GM19395 (cell line): ENCODE measurements around the gene ZDHHC14.
"Not testable (repeated sequence)": the region's sequence is repeated elsewhere in the genome, so short reads cannot be mapped to it uniquely, and the experiment has no call there.

Source experiments
- ATAC-seq: cut with Tn5 transposase; IDR thresholded peaks from one replicate; pipeline ENCODE4 v1.9.1; 2021; ENCODE audit warnings: mild to moderate bottlenecking, moderate library complexity; ENCODE audit not compliant: unreplicated experiment

The ZDHHC14 gene

DNA sequence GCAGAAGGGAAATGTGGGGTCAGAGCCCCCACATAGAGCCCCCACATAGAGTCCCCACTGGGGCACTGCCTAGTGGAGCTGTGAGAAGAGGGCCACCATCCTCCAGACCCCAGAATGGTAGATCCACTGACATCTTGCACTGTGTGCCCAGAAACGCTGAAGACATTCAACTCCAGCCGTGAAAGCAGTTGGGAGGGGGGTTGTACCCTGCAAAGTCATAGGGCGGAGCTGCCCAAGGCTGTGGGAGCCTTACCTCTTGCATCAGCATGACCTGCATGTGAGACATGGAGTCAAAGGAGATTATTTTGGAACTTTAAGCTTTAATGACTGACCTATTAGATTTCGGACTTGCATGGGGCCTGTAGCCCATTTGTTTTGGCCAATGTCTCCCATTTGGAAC, 209.7 kb downstream of the ZDHHC14 start:
- not testable (repeated sequence) for ATAC-seq

- no peak for ATAC-seq
Measured at GRCh38 chr6:157592541-157592940, 211.6 kb downstream of the ZDHHC14 start.

GRCh38 chr6:157592980-157593379, 212.0 kb downstream of the ZDHHC14 start:
- no peak for ATAC-seq

DNA sequence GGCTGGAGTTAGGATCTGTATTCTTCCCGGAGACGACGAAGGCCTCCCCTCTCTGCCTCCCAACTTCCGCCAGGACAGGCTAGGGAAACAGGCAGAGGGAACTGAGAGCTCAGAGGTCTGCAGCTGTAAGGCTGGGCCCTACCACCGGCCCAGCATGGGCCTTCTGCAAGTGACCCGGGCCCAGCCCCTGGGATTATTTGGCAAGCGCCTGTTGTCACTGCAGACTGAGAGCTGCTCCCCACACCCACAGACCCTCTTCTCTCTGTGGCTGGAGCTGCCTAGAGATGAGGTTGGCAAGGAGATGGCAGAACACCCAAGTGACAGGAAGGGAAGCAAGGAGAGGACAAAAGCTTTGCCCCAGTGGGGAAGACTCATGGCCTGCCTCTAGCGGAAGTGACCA, 212.6 kb downstream of the ZDHHC14 start:
- no peak for ATAC-seq

DNA sequence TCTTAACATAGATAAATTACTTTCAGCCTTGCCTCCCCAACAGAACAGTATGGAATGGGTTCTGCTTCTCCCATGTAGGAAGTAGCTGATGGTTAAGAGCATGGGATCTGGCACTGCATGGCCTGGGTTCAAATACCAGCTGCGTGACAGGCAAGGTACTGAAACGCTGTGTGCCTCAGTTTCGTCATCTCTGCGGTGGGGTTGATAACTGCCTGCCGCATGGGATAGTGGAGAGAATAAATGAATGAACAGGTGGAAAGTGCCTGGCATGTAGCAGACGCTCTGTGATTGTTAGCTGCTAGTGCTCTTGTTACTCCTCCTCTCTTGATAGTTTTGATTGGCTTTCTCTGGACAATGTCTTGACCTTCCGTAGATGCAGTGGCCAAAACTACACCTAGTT, 213.3 kb downstream of the ZDHHC14 start:
- ATAC-seq, result no peak

- ATAC-seq, result no peak
Measured at GRCh38 chr6:157595768-157596167, 214.8 kb downstream of the ZDHHC14 start.

DNA sequence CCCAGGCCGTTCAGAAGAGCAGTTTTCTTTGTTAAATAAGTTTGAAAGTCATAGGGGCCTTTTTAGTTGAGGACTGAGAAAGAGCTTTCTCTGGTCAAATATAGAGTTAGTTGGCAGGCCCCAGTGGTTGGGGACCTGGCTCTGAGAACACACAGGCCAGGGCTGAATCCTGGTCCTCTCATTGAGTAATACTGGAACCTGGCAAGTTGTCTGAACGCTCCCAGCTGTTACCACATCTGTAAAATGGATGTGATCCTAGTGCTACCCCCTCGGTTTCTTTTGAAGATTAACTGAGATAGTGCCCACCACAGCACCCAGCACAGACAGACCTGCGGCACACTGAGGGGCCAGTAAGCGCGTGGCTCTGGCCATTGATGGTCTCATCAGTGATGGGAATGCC, 215.5 kb downstream of the ZDHHC14 start:
- no peak for ATAC-seq

DNA sequence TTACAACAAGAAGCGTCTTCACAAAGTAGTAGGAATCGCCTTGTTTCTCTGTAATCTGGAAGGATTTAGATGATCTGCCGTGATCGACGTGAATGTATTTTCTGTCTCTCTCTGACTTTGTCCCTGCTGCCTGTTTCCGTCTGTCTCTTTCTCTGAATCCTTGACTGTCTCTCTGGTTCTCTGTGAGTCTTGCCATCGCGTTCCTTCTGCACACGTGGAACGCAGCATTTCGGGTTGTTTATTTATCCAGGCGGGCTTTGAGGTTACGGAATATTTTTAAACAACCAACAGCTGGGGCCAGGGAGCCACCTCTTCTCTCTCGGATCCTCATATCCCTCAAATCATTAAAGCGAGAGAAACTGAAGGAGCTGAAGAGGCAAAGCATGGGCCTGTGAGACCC, 215.9 kb downstream of the ZDHHC14 start:
- ATAC-seq, result no peak

DNA sequence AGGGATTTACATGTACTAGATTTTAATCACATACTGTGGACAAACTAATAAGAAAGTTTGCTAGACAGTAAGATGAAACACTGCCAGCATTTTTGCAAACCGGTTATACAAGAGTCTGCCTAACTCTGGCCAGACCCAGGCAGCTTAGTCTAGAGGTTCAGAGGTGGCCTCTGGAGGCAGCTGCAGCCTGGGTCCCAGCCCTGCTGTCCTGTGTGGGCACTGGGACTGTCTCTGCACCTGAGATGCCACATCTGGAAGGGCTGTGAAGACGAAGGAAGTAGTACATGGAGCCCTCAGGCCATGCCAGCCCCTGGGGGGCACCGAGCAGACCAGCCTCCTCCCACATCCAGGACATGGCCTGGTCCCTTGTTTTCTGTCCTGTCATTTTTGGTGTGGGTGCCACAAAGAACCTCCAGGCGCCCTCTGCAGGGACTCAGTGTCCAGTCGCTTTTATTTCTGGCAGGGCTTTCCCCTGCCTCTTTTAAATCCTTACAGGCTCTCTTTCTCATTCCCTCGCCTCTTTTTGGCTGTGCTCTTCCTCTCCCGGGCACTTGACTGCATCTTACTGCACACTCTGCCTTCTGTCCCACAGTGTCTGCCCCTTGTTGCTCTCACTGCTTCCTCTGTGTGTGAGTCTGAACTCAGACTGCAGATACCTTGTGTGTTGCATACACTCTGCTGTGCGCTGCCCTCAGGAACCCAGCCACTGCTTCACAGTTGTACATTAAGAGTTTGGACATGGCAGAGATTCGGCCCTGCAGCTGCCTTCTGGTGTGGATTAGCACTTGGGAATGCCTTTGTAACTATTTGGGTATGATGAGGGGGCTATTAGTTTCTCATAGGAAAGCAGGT, 216.7 kb downstream of the ZDHHC14 start:
- peak; percentile 60 for ATAC-seq

GRCh38 chr6:157599191-157599590, 218.2 kb downstream of the ZDHHC14 start:
- no peak for ATAC-seq

DNA sequence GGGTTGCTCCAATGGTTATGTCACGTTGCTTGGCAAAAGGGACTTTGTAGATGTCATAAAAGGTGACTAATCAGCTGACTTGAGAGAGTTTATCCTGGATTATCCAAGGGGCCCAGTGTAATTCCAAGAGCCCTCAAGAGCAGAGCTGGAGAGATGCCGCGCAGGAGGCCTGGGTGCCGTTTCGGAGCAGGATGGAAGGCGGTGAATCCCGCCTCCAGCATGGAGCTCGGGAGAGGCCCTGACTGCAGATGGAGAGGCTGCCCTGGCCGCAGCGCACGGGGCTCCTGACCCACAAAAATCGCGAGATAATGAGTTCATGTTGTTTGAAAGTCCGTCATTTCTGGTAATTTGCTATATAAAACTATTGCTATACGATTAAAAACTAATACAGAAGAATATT, 219.8 kb downstream of the ZDHHC14 start:
- no peak for ATAC-seq

DNA sequence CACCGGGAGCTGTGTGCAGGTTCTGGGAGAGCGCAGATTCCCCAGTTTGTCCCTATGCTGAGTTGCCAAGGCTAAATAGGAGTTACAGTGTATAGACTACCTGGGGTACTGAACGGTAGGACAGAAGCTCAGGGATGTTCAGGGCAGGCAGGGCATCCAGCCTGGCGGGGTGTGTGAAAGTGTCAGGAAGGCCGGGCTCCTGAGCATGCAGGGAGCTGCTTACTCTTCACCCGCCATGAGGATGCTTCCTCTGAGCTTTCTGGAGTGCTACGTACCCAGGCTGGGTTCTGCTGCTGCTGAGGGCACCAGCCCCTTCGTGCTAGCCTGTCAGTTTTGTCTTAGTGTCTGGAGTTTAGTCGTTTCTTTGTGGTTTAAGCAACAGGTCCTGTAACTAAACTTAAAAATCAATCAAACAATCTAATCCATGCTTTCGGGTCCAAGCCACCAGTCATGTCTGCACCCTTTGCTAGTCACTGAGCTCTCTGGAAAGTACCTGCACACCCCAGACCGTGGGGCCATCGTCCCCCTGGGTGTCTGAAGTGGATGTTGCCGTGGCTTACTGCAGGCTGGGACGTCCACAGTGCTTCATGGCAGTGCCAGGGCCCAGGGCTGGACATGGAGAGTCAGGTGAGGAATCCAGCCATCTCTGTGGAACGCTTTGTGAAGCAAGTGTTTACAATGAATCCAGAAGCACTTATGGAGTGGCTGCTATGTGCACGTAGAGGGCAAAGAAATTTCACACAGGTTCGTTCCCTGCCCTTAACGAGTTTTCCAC, 221.7 kb downstream of the ZDHHC14 start:
- no peak for ATAC-seq

DNA sequence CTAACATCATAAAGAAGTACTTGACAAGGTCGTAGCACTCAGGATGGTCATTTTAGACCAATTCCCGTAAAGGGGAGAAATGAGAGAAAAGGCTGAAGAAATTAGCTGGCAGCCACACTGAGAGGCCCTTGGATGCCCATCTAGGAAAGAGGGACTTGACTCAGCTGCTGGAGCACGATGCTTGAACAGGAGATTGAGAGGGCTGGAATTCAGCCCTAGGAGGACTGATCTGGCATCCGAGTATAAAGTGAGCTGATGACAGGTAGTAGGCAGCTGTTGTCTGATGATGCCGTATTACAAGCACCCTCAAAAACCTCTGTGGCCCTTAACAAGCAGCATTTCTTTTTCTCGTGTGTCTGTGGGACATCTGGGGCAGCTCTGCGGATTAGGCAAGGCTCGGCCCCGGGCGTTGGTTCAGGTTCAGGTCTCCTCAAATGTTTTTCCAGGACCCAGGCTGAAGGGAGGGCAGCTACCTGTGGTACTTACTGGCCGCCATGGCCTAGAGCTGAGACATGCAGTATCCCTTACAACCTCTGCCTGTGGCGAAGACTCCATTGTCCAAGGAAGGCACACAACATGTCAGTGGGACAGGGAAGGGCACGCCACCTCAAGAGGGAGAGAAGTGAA, 222.4 kb downstream of the ZDHHC14 start:
- ATAC-seq, result no peak

- ATAC-seq, result no peak
Measured at GRCh38 chr6:157603971-157604370, 223.0 kb downstream of the ZDHHC14 start.

- no peak for ATAC-seq
Measured at GRCh38 chr6:157604816-157605215, 223.8 kb downstream of the ZDHHC14 start.

GRCh38 chr6:157605484-157605883, 224.5 kb downstream of the ZDHHC14 start:
- no peak for ATAC-seq

DNA sequence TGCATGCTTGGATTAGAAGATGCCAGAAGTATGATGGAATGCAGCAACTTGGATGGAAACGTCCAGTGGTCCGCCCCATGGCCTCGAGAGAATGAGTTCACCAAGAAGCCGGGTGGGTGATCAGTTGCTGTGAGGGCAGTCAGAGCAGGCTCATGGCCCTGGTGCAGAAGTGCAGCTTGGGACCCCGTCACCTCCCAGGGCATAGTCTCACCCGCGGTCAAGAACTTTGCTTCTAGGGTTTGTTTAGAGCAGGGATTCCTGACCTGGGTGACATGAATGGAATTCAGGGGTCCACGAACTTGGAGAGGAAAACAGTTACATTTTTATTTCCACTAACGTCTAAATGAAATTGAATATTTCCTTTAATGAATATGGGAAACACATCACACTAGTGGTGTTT, 225.5 kb downstream of the ZDHHC14 start:
- no peak for ATAC-seq

DNA sequence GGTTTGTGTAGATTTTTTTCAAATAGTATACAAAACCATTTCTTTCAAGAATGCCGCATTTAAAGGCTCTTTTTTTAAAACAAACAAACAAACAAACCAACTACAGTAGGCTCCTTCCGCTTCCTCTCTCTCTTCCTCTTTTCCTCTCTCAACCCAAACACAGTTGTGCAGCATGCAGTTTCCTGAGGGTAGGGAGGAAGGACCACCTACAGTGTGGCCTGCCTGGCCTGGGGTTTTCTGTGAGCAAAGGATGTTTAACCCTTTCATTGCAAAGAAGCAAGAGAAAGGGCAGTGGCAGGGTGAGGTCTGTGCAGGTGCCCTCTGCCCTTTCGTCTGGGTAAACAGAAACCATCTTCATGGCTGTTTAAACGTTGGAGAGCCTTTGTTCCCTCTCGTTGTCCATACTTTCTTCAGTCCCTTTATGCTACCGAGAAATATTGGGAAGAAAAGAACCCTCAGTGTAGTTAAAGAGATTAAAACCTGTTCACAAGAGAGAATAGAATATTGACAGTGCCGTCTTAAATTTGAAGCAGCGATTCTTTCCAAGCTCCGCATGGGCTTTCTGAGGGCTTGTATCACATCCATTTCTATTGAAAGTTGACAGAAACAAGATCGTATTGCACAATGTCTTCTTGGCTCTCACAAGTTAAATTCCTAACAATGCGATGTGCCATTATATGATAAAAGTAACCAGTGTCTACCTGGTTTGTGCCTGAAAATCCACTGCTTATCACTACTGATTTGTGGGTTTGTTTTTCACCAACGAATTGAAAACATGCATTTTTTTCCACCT, 226.5 kb downstream of the ZDHHC14 start:
- peak; percentile 85 for ATAC-seq

DNA sequence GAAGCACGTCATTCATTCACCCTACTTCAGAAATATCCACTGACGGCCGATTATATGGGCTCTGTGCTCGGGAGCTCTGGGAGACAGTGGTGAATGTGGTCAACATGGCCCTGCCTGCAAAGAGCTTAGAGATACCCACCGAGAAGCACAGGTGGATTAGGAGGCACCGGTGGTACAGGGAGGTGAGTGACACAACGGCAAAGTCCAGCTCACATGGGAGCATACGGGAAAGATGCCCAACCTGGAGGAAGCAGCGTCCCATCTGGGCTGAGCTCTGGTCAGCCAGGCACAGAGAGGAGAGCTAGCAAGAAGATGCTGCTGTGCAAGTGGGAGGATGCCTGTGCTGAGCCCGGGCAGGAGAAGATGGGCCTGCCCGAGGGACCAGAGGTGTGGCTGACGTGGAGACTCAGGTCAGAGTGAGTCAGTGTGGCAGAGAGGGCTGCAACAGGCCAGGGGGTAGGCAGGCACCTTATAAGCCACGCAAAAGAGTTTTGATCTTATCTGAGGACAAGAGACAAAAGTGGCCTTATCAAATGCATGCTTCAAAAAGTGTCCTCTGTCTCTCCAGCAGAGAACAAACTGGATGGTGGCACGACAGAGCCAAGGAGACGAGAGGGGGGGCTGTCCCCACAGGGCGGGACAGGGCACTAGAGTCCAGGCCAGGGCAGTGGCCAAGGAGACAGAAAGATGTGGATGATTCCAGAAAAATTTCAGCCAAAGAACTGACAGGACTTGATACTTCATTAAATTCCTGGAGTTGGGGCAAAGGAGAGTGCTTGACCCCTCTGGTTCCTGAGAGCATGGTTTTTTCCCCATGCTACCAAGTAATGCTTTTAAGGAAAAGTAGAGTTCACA, 227.5 kb downstream of the ZDHHC14 start:
- no peak for ATAC-seq

DNA sequence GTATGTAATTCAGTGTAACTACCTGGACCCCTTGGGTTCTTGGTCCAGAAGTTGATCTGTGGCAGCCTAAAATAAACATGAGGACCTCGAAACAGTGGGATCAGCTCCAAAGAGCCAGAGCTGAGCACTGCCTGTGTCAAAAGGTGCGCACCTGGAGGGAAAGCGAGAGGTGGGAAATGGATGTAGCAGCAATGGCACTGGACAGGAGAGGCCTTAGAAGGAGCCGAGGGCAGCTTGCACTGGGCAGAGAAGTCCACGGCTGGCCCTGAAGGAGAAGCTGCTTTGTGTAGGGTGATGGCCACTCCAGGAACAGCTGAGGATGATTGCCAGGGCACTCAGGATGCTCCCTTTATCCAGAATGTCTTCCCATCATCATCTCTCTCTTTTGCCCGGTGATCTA, 228.1 kb downstream of the ZDHHC14 start:
- no peak for ATAC-seq
